Activated gamma-delta T cell (primary cell): Measurements from ENCODE around the gene TTC34.
"Not testable (repeated sequence)": the region's sequence is repeated elsewhere in the genome, so short reads cannot be mapped to it uniquely, and the experiment has no call there.

Source experiments
- DNase-seq: peaks from one replicate; lab custom pipeline; 2025; lab: John Stamatoyannopoulos, UW

The TTC34 gene

GRCh38 chr1:2811533-2811918 is 10.0 kb upstream of the TTC34 start:
- no peak for DNase-seq

- no peak for DNase-seq
Measured at GRCh38 chr1:2810899-2811532, 9.5 kb upstream of the TTC34 start.

GRCh38 chr1:2810281-2810680 is 8.8 kb upstream of the TTC34 start:
- no peak for DNase-seq

GRCh38 chr1:2809656-2810055 is 8.2 kb upstream of the TTC34 start:
- DNase-seq = no peak

GRCh38 chr1:2808831-2809605 is 7.5 kb upstream of the TTC34 start:
- no peak for DNase-seq

GRCh38 chr1:2808386-2808705 is 6.9 kb upstream of the TTC34 start:
- no peak for DNase-seq

GRCh38 chr1:2807678-2808385 is 6.3 kb upstream of the TTC34 start:
- DNase-seq = no peak

- DNase-seq = no peak
Measured at GRCh38 chr1:2807036-2807435, 5.5 kb upstream of the TTC34 start.

- DNase-seq = no peak
Measured at GRCh38 chr1:2806591-2806990, 5.1 kb upstream of the TTC34 start.

GRCh38 chr1:2805801-2806430 is 4.4 kb upstream of the TTC34 start:
- no peak for DNase-seq

- DNase-seq = no peak
Measured at GRCh38 chr1:2804628-2805351, 3.3 kb upstream of the TTC34 start.

GRCh38 chr1:2803931-2804627 is 2.6 kb upstream of the TTC34 start:
- no peak for DNase-seq

- DNase-seq = no peak
Measured at GRCh38 chr1:2803086-2803930, 1.8 kb upstream of the TTC34 start.

GRCh38 chr1:2802421-2802961 is 998 bp upstream of the TTC34 start:
- DNase-seq = no peak

- DNase-seq = no peak
Measured at GRCh38 chr1:2801046-2801445, 447 bp downstream of the TTC34 start.

GRCh38 chr1:2800664-2801045 is 838 bp downstream of the TTC34 start:
- no peak for DNase-seq

GRCh38 chr1:2799811-2800663 is 1.5 kb downstream of the TTC34 start:
- no peak for DNase-seq

GRCh38 chr1:2798958-2799357 is 2.5 kb downstream of the TTC34 start:
- DNase-seq = not testable (repeated sequence)

GRCh38 chr1:2797741-2798016 is 3.8 kb downstream of the TTC34 start:
- no peak for DNase-seq
